Heart right ventricle (tissue), 16 donors: Measurements from ENCODE around the gene ZSWIM3. TPM values are rescaled to one million over a fixed set of nuclear protein-coding genes. Genes with fewer than 3 reads are reported as not detected.

Experiments used
- ATAC-seq, 8 donors: fragments of 200-7000 bp; cut with Tn5 transposase; one replicate each; pipeline ENCODE4 v1.9.1; 2020; ENCODE audit warnings: mild to moderate bottlenecking in 8 of 8, moderate library complexity in 8 of 8, moderate number of reproducible peaks in 1 of 8
- DNase-seq, 2 donors: peaks; one replicate each; pipeline ENCODE4 v3.0.0-alpha.2; 2020
- H3K27ac ChIP-seq, 10 donors: fragments of 200-600 bp; sonication (generic) in 2 of 10; one replicate each; pipeline versions ENCODE4 v1.5.0 to v1.8.0; 2020 to 2022; ENCODE audit warnings: mild to moderate bottlenecking in 3 of 10
- H3K27me3 ChIP-seq, 7 donors: fragments of 200-600 bp; one replicate each; pipeline ENCODE4 v1.8.0; 2021 to 2022; ENCODE audit warnings: mild to moderate bottlenecking in 2 of 7
- H3K36me3 ChIP-seq, 9 donors: fragments of 200-600 bp; sonication (generic) in 1 of 9; one replicate each; pipeline versions ENCODE4 v1.5.0 to v1.8.0; 2020 to 2022; ENCODE audit warnings: mild to moderate bottlenecking in 2 of 9
- H3K4me1 ChIP-seq, 9 donors: fragments of 200-600 bp; sonication (generic) in 1 of 9; one replicate each; pipeline versions ENCODE4 v1.5.0 to v1.8.0; 2020 to 2022; ENCODE audit warnings: mild to moderate bottlenecking in 4 of 9
- H3K4me3 ChIP-seq, 10 donors: fragments of 200-600 bp; sonication (generic) in 2 of 10; one replicate each; pipeline versions ENCODE4 v1.5.0 to v1.8.0; 2020 to 2022; ENCODE audit warnings: mild to moderate bottlenecking in 7 of 10, moderate library complexity in 2 of 10
- H3K9me3 ChIP-seq, 11 donors: fragments of 200-600 bp in 10 of 11; sonication (generic) in 2 of 11; one replicate each; pipeline versions ENCODE4 v1.5.0 to v1.8.0; 2013 to 2022; ENCODE audit warnings: mild to moderate bottlenecking in 2 of 11, control low read depth in 1 of 11, moderate library complexity in 1 of 11
- CTCF ChIP-seq, 9 donors: fragments of 200-600 bp; sonication (generic) in 2 of 9; IDR thresholded peaks; one replicate each; pipeline versions ENCODE4 v1.5.0 to v1.8.0; 2021 to 2022; ENCODE audit warnings: antibody characterized with exemption in 9 of 9, mild to moderate bottlenecking in 5 of 9, moderate library complexity in 1 of 9
- WGBS, 2 donors: extraction: QIAGEN DNeasy Blood & Tissue Kit; methylation state at CpG; one replicate each; pipeline ENCODE4 v1.1.7; 2013; ENCODE audit warnings: inconsistent platforms in 1 of 2; 5-methylcytosine and 5-hydroxymethylcytosine counted together
- intact Hi-C, 10 donors: fragments of 100-400 bp; cut with DNase I; formaldehyde crosslinking; loops; one replicate each; pipeline versions ENCODE4 v1.11.1 to v1.14.2; 2022
- polyA plus RNA-seq, 2 donors: library from polyadenylated mRNA; stranded (reverse); fragments of 200-250 nt; gene quantifications; one replicate each; pipeline ENCODE4 v1.2.3, GENCODE V29; 2013
- total RNA-seq, 10 donors: library from RNA; stranded (reverse); fragmentation: NEBNext Ultra II Directional in 3 of 10; extraction: Animal tissue kit (Norgen Biotek cat#: 25700) in 3 of 10; gene quantifications; one replicate each; pipeline versions ENCODE4 v1.2.1 to v1.2.4, GENCODE V29; 2021 to 2023
- donor health status: Arrhythmogenic right ventricular cardiomyopathy.
- donor health status: ischemic (EF 13 %, LVEDD 7.1; RV severe dilation, severe dysfunction).
- donor health status: healthy with polysubstance abuse.
- donor health status: DM: no; HTN: yes; CAD: no.
- donor health status: DM: no; HTN: no; CAD: no.
- donor health status: ischemic (EF 25% LVEDD 6.9; RV normal size, moderate dysfunction).
- donor health status: ischemic (EF 25% LVEDD 5.7; RV mildly dilated, moderate dysfunction).
- donor health status: healthy.
- donor health status: DM: yes; HTN: yes; CAD: no.
- donor health status: Ischemic cardiomyopathy.
- donor health status: ischemic (EF 35%, LVEDD 5.7; RV mildly dilated, moderate dysfunction).
- donor health status: nonischemic (EF 11% LVEDD 7.7; RV severe dilation, severe dysfunction).
- donor health status: DM: yes; HTN: yes; CAD: no.
- donor health status: PGD.
- donor health status: ischemic (EF 29% LVEDD 5.4; RV normal size, mild dysfunction).
- donor health status: nonischemic (EF 23%, LVEDD 6.1; RV moderate dilation, normal function).

The ZSWIM3 gene
- total and polyA plus RNA-seq, 12 donors, result 1.4 to 2.5 (median 1.9) TPM

- TF ChIP-seq CTCF (IDR thresholded peaks at IDR 0.05), result no peak
- WGBS, 2 donors, result 88 to 96% methylated on average over 4 of the region's 4 CpGs
Measured at GRCh38 chr20:45832619-45833018, 24.8 kb upstream of the ZSWIM3 start.

GRCh38 chr20:45833030-45833882 is 24.2 kb upstream of the ZSWIM3 start, which contains the start of gene SNX21:
Gene SNX21, plus strand, starts transcription at chr20:45833799. Its CDS starts 121 bp downstream, at chr20:45833920.
- no peak for TF ChIP-seq CTCF (IDR thresholded peaks at IDR 0.05)
- H3K27ac ChIP-seq, result peak within 1 kb of the TSS; percentile 78 to 99 (median 95)
- ATAC-seq (peak; percentile 88 to 92 (median 89)), DNase-seq (peak; percentile 89 to 92)
- intact Hi-C loops, result loop anchor here in 3 of 10 donors (10.0 kb wide), 3 partner anchors 52 to 142 kb away; partner anchors contain the start of genes SPATA25 (in 1 of the 3), ZNF335 (in 1 of the 3) and ZSWIM1 (in 1 of the 3)
- peak within 1 kb of the TSS; percentile 49 to 90 (median 75) for H3K4me3 ChIP-seq
- peaks cover 0 to 28% (median 0%) of the 10 kb centered on the region in 9 donors for H3K36me3 ChIP-seq
- H3K9me3 ChIP-seq, result no peaks in the 10 kb centered on the region
- no peaks in the 10 kb centered on the region for H3K27me3 ChIP-seq
- 4% methylated on average over 33 to 35 of the region's 35 CpGs for WGBS, 2 donors
- H3K4me1 ChIP-seq, result peaks cover 7 to 59% (median 39%) of the 10 kb centered on the region in 9 donors

More at GRCh38 chr20:45832619-45833018, 24.8 kb upstream of the ZSWIM3 start:
- Histone ChIP-seq H3K36me3 (peaks cover 0 to 22% (median 0%) of the 10 kb centered on the region in 9 donors), H3K4me1 (peaks cover 7 to 57% (median 39%) of the 10 kb centered on the region in 9 donors), H3K9me3 (no peaks in the 10 kb centered on the region), H3K4me3 (peak overlapping the region in 4 of 10 donors; percentile 73 to 90 (median 79)), H3K27me3 (no peaks in the 10 kb centered on the region), H3K27ac (peak overlapping the region; percentile 78 to 99 (median 95))
- intact Hi-C loops, result loop anchor here in 3 of 10 donors (10.0 kb wide), 3 partner anchors 52 to 142 kb away; partner anchors contain the start of genes SPATA25 (in 1 of the 3), ZNF335 (in 1 of the 3) and ZSWIM1 (in 1 of the 3)
- DNase-seq (no peak), ATAC-seq (no peak)

DNA sequence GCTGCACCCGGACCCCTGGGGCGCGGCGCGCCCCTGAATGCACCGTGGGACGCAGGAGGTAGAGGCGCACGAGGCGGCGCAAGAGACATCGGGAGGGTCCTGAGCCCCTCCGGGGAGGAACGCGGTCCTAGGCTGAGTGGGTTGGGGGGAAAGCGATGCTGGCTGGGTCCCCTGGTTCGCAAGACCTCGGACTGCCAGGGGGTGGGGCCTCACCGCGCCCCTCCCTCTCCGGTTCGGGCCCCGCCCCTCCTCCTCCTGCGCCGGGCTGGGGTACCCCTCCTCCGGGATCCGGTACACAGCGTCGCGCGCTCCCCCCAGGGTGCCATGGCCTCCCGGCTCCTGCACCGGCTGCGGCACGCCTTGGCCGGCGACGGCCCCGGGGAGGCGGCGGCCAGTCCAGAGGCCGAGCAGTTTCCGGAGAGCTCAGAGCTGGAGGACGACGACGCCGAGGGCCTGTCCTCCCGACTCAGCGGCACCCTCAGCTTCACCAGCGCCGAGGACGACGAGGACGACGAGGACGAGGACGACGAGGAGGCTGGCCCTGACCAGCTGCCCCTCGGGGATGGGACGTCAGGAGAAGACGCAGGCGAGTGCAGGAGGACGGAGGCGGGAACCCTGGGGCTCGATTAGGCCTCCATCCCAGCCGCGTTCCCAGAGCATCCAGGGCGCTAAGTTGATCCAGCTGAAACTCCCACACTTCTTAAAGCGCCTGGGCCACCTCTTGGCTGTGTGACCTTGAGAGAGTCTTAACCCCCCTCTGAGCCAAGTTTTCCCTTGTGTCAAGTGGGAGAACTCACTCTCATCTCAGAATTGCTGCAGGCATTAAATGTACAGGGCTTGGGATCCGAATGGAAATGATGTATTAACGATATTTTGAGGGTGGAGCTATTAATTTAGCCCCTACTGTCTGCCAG is 23.3 kb upstream of the ZSWIM3 start:
- TF ChIP-seq CTCF (IDR thresholded peaks at IDR 0.05), result no peak
- DNase-seq (peak; percentile 80 to 83), ATAC-seq (peak; percentile 81 to 91 (median 87))
- intact Hi-C loops, result loop anchor here in 3 of 10 donors (2.0 to 10.0 kb wide), 4 partner anchors 23 to 141 kb away; partner anchors contain the start of genes ACOT8 (in 1 of the 3), SPATA25 (in 1 of the 3), ZNF335 (in 1 of the 3) and ZSWIM1 (in 1 of the 3)
- H3K27me3 ChIP-seq, result no peaks in the 10 kb centered on the region
- H3K4me3 ChIP-seq, result peak overlapping the region; percentile 49 to 90 (median 75)
- 2% methylated on average over 63 to 70 of the region's 71 CpGs for WGBS, 2 donors
- peaks cover 7 to 50% (median 35%) of the 10 kb centered on the region in 9 donors for H3K4me1 ChIP-seq
- peak overlapping the region; percentile 78 to 99 (median 95) for H3K27ac ChIP-seq
- H3K9me3 ChIP-seq, result no peaks in the 10 kb centered on the region
- H3K36me3 ChIP-seq, result peaks cover 0 to 37% (median 0%) of the 10 kb centered on the region in 9 donors
